ENCODE results near the gene FLNA. TPM values are rescaled to one million over a fixed set of nuclear protein-coding genes. Genes with fewer than 3 reads are reported as not detected.

The FLNA gene
- total and polyA plus RNA-seq, 9 of the 15 experiments (the other 6 are each of a cell fraction or from before 2014, with no cell fraction given): 6.2 to 735 (median 135) TPM

DNA sequence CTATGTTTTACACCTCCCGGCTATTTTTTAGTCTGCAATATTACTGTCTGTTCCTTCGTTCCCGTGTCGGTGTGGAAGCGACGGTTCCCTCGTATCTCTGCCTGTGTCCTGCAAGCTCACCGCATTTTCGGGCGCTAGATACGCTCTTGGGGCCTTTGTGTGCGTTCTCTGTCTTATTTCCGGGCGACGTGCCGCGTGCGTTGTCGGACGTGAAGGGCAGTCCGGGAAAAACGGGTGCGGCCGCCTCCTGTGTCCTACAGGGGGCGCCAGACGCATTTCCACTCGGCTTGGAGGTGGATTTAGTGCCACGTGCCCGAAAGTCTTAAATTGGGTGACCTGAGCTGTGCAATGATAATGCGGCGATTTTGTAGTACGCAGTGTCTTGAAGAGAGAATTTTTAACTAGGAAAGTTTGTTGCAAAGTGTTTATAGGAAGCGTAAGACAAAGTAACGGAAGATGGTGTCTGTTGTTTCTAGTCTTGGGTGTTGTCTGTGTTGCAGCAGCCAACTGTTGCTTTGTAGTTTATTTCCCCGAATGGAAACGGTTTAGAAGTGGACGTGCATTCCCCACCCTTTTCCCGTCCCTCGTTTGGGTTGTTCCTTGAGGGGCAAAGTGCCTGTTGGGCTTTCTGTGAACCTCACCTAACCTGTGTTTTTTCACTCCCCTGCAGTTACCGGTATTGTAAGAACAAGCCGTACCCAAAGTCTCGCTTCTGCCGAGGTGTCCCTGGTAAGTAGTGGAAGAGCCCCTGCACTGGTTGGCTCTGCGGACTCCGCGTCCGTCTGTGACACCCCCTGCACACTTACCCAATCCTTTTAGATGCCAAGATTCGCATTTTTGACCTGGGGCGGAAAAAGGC lies 24.5 kb upstream of the FLNA start (continued):
- no peak for TF ChIP-seq NR2C1 (IDR thresholded peaks at IDR 0.05)
- TF ChIP-seq NR2C1 (tag; IDR thresholded peaks at IDR 0.05): no peak
- TF ChIP-seq CREM (IDR thresholded peaks at IDR 0.05; ENCODE audit: low read depth): peak; percentile 56; the same call in 1 of the 2 replicates
- peak; percentile 82 for TF ChIP-seq ZNF592 (IDR thresholded peaks at IDR 0.05)
- peak; percentile 28 for TF ChIP-seq XRCC5 (IDR thresholded peaks at IDR 0.05; ENCODE audit: low read depth, low read length)
- peak; percentile 19 for TF ChIP-seq E2F8 (IDR thresholded peaks at IDR 0.05; ENCODE audit: low read depth, partially characterized antibody)
- TF ChIP-seq BRD9 (IDR thresholded peaks at IDR 0.05; ENCODE audit: low read depth, partially characterized antibody): peak; percentile 50
- TF ChIP-seq RBM15 (IDR thresholded peaks at IDR 0.05; ENCODE audit: insufficient read depth, low read length): no peak
- peak; percentile 94 for TF ChIP-seq EP400 (IDR thresholded peaks at IDR 0.05)
- peak; percentile 80 for TF ChIP-seq PRPF4 (IDR thresholded peaks at IDR 0.05; ENCODE audit: insufficient read depth, low read depth, low read length, poor library complexity, severe bottlenecking)
- TF ChIP-seq SP1 (CRISPR knock-in tag; IDR thresholded peaks at IDR 0.05): peak; percentile 16; the same call in 1 of the 2 replicates
- TF ChIP-seq, protein P1, sequence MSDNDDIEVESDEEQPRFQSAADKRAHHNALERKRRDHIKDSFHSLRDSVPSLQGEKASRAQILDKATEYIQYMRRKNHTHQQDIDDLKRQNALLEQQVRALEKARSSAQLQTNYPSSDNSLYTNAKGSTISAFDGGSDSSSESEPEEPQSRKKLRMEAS (CRISPR knock-in tag; IDR thresholded peaks at IDR 0.05): peak; percentile 82
- no peak for TF ChIP-seq FOXO4 (CRISPR knock-in tag; IDR thresholded peaks at IDR 0.05)
- TF ChIP-seq, protein P2, sequence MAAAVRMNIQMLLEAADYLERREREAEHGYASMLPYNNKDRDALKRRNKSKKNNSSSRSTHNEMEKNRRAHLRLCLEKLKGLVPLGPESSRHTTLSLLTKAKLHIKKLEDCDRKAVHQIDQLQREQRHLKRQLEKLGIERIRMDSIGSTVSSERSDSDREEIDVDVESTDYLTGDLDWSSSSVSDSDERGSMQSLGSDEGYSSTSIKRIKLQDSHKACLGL (CRISPR knock-in tag; IDR thresholded peaks at IDR 0.05; ENCODE audit: borderline replicate concordance, poor library complexity, severe bottlenecking): peak; percentile 34
- TF ChIP-seq, protein P3, sequence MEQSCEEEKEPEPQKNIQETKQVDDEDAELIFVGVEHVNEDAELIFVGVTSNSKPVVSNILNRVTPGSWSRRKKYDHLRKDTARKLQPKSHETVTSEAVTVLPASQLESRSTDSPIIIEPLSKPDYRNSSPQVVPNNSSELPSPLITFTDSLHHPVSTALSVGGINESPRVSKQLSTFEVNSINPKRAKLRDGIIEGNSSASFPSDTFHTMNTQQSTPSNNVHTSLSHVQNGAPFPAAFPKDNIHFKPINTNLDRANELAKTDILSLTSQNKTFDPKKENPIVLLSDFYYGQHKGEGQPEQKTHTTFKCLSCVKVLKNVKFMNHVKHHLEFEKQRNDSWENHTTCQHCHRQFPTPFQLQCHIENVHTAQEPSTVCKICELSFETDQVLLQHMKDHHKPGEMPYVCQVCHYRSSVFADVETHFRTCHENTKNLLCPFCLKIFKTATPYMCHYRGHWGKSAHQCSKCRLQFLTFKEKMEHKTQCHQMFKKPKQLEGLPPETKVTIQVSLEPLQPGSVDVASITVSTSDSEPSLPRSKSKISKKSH (CRISPR knock-in tag; IDR thresholded peaks at IDR 0.05): no peak
